ENCODE data around the gene SHISA6.

SHISA6 gene

DNA sequence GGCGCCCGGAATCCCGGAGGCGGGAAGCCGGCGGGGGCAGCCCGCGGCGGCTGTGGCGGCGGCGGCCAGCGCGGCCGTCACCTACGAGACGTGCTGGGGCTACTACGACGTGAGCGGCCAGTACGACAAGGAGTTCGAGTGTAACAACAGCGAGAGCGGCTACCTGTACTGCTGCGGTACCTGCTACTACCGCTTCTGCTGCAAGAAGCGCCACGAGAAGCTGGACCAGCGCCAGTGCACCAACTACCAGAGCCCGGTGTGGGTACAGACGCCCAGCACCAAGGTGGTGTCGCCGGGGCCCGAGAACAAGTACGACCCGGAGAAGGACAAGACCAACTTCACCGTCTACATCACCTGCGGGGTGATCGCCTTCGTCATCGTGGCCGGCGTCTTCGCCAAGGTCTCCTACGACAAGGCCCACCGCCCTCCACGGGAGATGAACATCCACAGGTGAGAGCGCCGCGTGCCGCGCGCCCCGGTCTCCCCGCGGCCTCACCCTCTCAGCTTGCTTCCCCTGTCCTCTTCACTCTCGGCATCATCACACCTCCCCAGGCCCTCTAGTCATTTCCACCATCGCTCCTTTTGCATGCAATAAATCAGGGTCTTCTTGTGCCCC lies 706 bp downstream of the SHISA6 start:
- H3K9me2 ChIP-seq (replicated peaks; ENCODE audit: insufficient read depth, low read length), result no peaks in the 10 kb centered on the region
- H3K27ac ChIP-seq (ENCODE audit: low read depth, low read length), result no peak overlapping the region
- H4K20me1 ChIP-seq (ENCODE audit: low read depth, low read length), result no peaks in the 10 kb centered on the region
- no peaks in the 10 kb centered on the region for H3K36me3 ChIP-seq (ENCODE audit: low read length)
- H3K27me3 ChIP-seq (ENCODE audit: low read length), result no peaks in the 10 kb centered on the region
- no peaks in the 10 kb centered on the region for H3K79me2 ChIP-seq (ENCODE audit: insufficient read depth, low read length)
- no peak overlapping the region for H3K4me2 ChIP-seq (ENCODE audit: low read depth, low read length, poor library complexity, severe bottlenecking)
- TF ChIP-seq, protein P1, sequence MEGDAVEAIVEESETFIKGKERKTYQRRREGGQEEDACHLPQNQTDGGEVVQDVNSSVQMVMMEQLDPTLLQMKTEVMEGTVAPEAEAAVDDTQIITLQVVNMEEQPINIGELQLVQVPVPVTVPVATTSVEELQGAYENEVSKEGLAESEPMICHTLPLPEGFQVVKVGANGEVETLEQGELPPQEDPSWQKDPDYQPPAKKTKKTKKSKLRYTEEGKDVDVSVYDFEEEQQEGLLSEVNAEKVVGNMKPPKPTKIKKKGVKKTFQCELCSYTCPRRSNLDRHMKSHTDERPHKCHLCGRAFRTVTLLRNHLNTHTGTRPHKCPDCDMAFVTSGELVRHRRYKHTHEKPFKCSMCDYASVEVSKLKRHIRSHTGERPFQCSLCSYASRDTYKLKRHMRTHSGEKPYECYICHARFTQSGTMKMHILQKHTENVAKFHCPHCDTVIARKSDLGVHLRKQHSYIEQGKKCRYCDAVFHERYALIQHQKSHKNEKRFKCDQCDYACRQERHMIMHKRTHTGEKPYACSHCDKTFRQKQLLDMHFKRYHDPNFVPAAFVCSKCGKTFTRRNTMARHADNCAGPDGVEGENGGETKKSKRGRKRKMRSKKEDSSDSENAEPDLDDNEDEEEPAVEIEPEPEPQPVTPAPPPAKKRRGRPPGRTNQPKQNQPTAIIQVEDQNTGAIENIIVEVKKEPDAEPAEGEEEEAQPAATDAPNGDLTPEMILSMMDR (IDR thresholded peaks at IDR 0.05; ENCODE audit: insufficient read depth, low read length, poor library complexity, severe bottlenecking), result no peak
- TF ChIP-seq EZH2phosphoT487 (conservative IDR thresholded peaks at IDR 0.05; ENCODE audit: low read length), result no peak
- no peaks in the 10 kb centered on the region for H3K9me3 ChIP-seq (ENCODE audit: insufficient read depth, low read length)
- H2AFZ ChIP-seq (ENCODE audit: low read depth, low read length, severe bottlenecking), result no peak overlapping the region
- H3K9ac ChIP-seq (ENCODE audit: low read length), result no peak overlapping the region
- no peak overlapping the region for H3K4me3 ChIP-seq (ENCODE audit: insufficient read depth, low read length, poor library complexity, severe bottlenecking)
- H3F3A ChIP-seq (ENCODE audit: insufficient read depth), result no peaks in the 10 kb centered on the region

DNA sequence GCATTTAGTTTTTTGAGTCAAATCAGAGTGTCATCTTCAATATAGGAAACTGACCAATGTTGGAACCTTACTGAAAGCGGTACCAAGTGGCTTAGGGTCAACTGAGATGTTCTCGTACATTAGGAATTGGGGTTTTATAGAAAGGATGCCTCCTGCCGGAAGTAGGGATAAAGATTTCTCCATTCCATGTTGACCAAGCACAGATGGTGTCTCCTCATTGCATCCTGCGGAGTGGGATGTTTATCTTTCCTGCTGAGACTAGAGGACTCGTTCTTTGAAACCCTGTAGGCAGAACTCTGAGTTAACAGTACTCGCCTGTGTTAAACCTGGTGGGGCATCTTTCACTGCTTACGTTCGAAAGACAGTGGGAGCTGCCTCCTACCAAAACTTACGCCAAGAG lies 1.4 kb downstream of the SHISA6 start:
- no peaks in the 10 kb centered on the region for H3K79me2 ChIP-seq (ENCODE audit: insufficient read depth, low read length)

DNA sequence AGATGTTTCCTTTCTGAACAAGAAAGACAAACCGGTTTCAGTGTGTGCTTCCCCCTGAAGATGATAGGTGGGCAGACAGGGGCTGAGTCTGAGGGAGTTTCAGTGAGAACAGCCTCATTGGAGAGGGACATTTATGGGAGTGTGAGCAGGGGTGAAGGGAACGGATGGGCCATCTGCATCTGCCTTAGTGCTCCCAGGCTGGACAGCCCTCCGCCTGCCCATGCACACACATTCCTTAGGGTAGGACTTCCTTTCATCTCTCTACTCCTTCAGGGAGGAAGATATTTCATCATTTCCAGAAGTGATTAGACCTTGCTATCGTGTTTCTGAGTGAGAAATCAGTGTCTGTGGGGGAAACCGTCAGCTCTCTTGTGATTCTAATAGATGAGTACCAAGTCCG lies 3.8 kb downstream of the SHISA6 start:
- no peaks in the 10 kb centered on the region for H3F3A ChIP-seq (ENCODE audit: insufficient read depth)
- no peak overlapping the region for H3K27ac ChIP-seq (ENCODE audit: low read depth, low read length)
- H3K36me3 ChIP-seq (ENCODE audit: low read length), result no peaks in the 10 kb centered on the region
- H3K9me2 ChIP-seq (replicated peaks; ENCODE audit: insufficient read depth, low read length), result no peaks in the 10 kb centered on the region
- TF ChIP-seq, protein P1 (IDR thresholded peaks at IDR 0.05; ENCODE audit: insufficient read depth, low read length, poor library complexity, severe bottlenecking), result no peak
- TF ChIP-seq EZH2phosphoT487 (conservative IDR thresholded peaks at IDR 0.05; ENCODE audit: low read length), result no peak
- H3K9ac ChIP-seq (ENCODE audit: low read length), result no peak overlapping the region
- no peaks in the 10 kb centered on the region for H3K79me2 ChIP-seq (ENCODE audit: insufficient read depth, low read length)
- H3K4me2 ChIP-seq (ENCODE audit: low read depth, low read length, poor library complexity, severe bottlenecking), result no peak overlapping the region
- no peak overlapping the region for H3K4me3 ChIP-seq (ENCODE audit: insufficient read depth, low read length, poor library complexity, severe bottlenecking)
- H3K9me3 ChIP-seq (ENCODE audit: insufficient read depth, low read length), result no peaks in the 10 kb centered on the region
- H3K27me3 ChIP-seq (ENCODE audit: low read length), result no peaks in the 10 kb centered on the region
- no peak overlapping the region for H2AFZ ChIP-seq (ENCODE audit: low read depth, low read length, severe bottlenecking)
- no peaks in the 10 kb centered on the region for H4K20me1 ChIP-seq (ENCODE audit: low read depth, low read length)

More for the DNA sequence above, 1.4 kb downstream of the SHISA6 start:
- Histone ChIP-seq H2AFZ (ENCODE audit: low read depth, low read length, severe bottlenecking) (no peak overlapping the region), H3K9me2 (replicated peaks; ENCODE audit: insufficient read depth, low read length) (no peaks in the 10 kb centered on the region), H3K9ac (ENCODE audit: low read length) (no peak overlapping the region), H3K4me2 (ENCODE audit: low read depth, low read length, poor library complexity, severe bottlenecking) (no peak overlapping the region), H3F3A (ENCODE audit: insufficient read depth) (no peaks in the 10 kb centered on the region), H3K27me3 (ENCODE audit: low read length) (no peaks in the 10 kb centered on the region), H3K9me3 (ENCODE audit: insufficient read depth, low read length) (no peaks in the 10 kb centered on the region), H3K36me3 (ENCODE audit: low read length) (no peaks in the 10 kb centered on the region), H3K27ac (ENCODE audit: low read depth, low read length) (no peak overlapping the region), H3K4me3 (ENCODE audit: insufficient read depth, low read length, poor library complexity, severe bottlenecking) (no peak overlapping the region), H4K20me1 (ENCODE audit: low read depth, low read length) (no peaks in the 10 kb centered on the region)
- TF ChIP-seq, protein P1 (IDR thresholded peaks at IDR 0.05; ENCODE audit: insufficient read depth, low read length, poor library complexity, severe bottlenecking), result no peak
- TF ChIP-seq EZH2phosphoT487 (conservative IDR thresholded peaks at IDR 0.05; ENCODE audit: low read length), result no peak

Data from SU-DHL-6 (cell line).